ENCODE data around the gene SCAI. TPM values are rescaled to one million over a fixed set of nuclear protein-coding genes. Genes with fewer than 3 reads are reported as not detected.

The SCAI gene
- total and polyA plus RNA-seq, 9 of the 15 experiments (the other 6 are each of a cell fraction or from before 2014, with no cell fraction given): 0.70 to 12.4 (median 4.2) TPM

GRCh38 chr9:125099816-125100215 lies 43.5 kb downstream of the SCAI start:
- 66% methylated on average over 3 of the region's 3 CpGs for WGBS (ENCODE audit: insufficient coverage, low coverage, missing lambda C conversion rate)
- ChIA-PET CTCF (ENCODE audit: low intra/inter-chr PET ratio) (no interaction called here), POLR2A (interaction anchor here (1.1 kb wide), 1 partner anchor 32 kb away, joined by 3 read pairs; no protein-coding TSS in a partner anchor)
- Histone ChIP-seq H3K4me1 (replicated peaks in 1 of 2; ENCODE audit: control insufficient read depth in 2 of 2, insufficient read depth in 2 of 2, low read length in 2 of 2) (no peaks in the 10 kb centered on the region), H3K9me3 (replicated peaks; ENCODE audit: control insufficient read depth, insufficient read depth, low read depth, low read length) (peaks cover 4% of the 10 kb centered on the region; the same call in 1 of the 2 replicates), H3K9me1 (ENCODE audit: control insufficient read depth, insufficient read depth, low read length) (no peaks in the 10 kb centered on the region), H3K4me3 (no peak overlapping the region), H3K79me2 (ENCODE audit: control insufficient read depth, insufficient read depth, low read length) (no peaks in the 10 kb centered on the region), H2AFZ (ENCODE audit: low read depth, low read length) (no peak overlapping the region), H4K20me1 (replicated peaks; ENCODE audit: control insufficient read depth, insufficient read depth, low read length) (no peaks in the 10 kb centered on the region), H3K27me3 (ENCODE audit: control insufficient read depth in 2 of 2, insufficient read depth in 2 of 2, low read length in 2 of 2) (no peaks in the 10 kb centered on the region), H3K4me2 (ENCODE audit: insufficient read depth, low read length) (no peak overlapping the region), H3K36me3 (ENCODE audit: control insufficient read depth, insufficient read depth, low read length) (no peaks in the 10 kb centered on the region), H3K9ac (ENCODE audit: insufficient read depth in 1 of 2, low read depth in 2 of 2, low read length in 2 of 2) (no peak overlapping the region), H3K27ac (ENCODE audit: extremely low read depth, low read depth, low read length) (no peak overlapping the region)
- no peak for DNase-seq (ENCODE audit: extremely low read depth in 1 of 4, low spot score in 3 of 4)
- in situ Hi-C loops (cut with MboI): no loop called here
- FAIRE-seq: no peak
- no peak for ATAC-seq
- no TSS peak for BruUV-seq (replicated peaks)
- intact Hi-C loops (cut with micrococcal nuclease): no loop called here
- TF ChIP-seq RAD51 (IDR thresholded peaks at IDR 0.05; ENCODE audit: borderline replicate concordance, low read depth) (no peak), CAMTA2 (CRISPR knock-in tag; conservative IDR thresholded peaks at IDR 0.05) (no peak), HCFC1 (IDR thresholded peaks at IDR 0.05; ENCODE audit: low read depth, low read length) (no peak), ZBTB9 (CRISPR knock-in tag; IDR thresholded peaks at IDR 0.05) (no peak), USF1 (CRISPR knock-in tag; IDR thresholded peaks at IDR 0.05) (no peak), TFE3 (CRISPR knock-in tag; IDR thresholded peaks at IDR 0.05) (no peak), E2F6 (IDR thresholded peaks at IDR 0.05; ENCODE audit: borderline replicate concordance in 1 of 2, extremely low read depth in 1 of 2, insufficient read depth in 1 of 2, insufficient read length in 1 of 2, low read depth in 1 of 2, low read length in 1 of 2, poor library complexity in 1 of 2, severe bottlenecking in 1 of 2) (no peak), DIDO1 (tag; IDR thresholded peaks at IDR 0.05; ENCODE audit: low read depth) (no peak), FOXM1 (IDR thresholded peaks at IDR 0.05; ENCODE audit: low read depth) (no peak), FOXM1 (CRISPR knock-in tag; IDR thresholded peaks at IDR 0.05; ENCODE audit: low read depth) (no peak), ZNF707 (CRISPR knock-in tag; conservative IDR thresholded peaks at IDR 0.05) (no peak), NCOA2 (IDR thresholded peaks at IDR 0.05; ENCODE audit: partially characterized antibody in 2 of 2) (no peak), ZNF354B (CRISPR knock-in tag; IDR thresholded peaks at IDR 0.05) (no peak), NFRKB (IDR thresholded peaks at IDR 0.05; ENCODE audit: low read depth) (no peak), ZBTB34 (CRISPR knock-in tag; IDR thresholded peaks at IDR 0.05) (no peak)

Measured in K562 (cell line).